ENCODE measurements around the gene MAT2B. TPM values are rescaled to one million over a fixed set of nuclear protein-coding genes. Genes with fewer than 3 reads are reported as not detected.
A peak's percentile ranks its signal among the peaks of the same experiment; 100 is the strongest.

Gene MAT2B
- total RNA-seq, 1 experiment from 2014 or later: 48.4 TPM

DNA sequence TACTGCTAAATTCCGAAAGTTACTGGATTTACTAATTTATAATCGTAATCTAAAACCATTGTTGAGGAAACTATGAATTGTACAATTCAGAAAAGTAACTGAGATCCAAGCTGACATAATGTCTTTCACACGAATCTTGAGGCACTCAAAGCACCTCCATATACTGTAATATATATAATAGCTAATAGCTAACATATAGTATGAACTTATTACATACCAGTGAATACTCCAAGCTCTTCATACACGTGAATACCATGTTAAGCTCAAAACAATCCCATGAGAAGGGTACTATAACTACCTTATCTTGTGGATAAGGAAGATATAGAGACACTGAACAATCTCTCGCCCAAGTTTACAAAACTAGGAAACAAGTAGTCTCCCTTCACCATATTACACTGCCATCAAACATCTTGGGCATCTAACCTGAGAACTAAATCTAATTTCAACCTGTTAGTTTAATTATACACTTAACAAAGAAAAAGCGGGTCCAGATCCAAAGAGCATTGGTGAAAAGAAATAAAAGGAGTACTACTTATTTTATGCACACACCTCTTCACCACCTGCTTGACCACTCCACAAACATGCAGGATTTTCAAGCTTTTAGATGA is 46.5 kb upstream of the MAT2B start:
- H4K5ac ChIP-seq (ENCODE audit: insufficient read length, low read depth, low read length): no peak overlapping the region
- H4K91ac ChIP-seq (ENCODE audit: insufficient read length, low read depth, low read length): no peak overlapping the region
- Mint-ChIP-seq H3K27ac (peak overlapping the region; percentile 99 to 100 (median 100)), H3K4me1 (peaks cover 11 to 25% of the 10 kb centered on the region in 2 experiments), H3K36me3 (ENCODE audit: insufficient read depth in 1 of 3, low read depth in 3 of 3) (peaks cover 19 to 38% (median 26%) of the 10 kb centered on the region in 3 experiments; a peak in 6 of 7 replicates), H3K4me3 (peak overlapping the region; percentile 93 to 99), H3K9me3 (no peaks in the 10 kb centered on the region), H3K27me3 (ENCODE audit: low read depth) (peaks cover 3% of the 10 kb centered on the region; the same call in 1 of the 2 replicates)
- no peak overlapping the region for H2AFZ ChIP-seq (ENCODE audit: low read length)
- no peak for DNase-seq
- no peaks in the 10 kb centered on the region for H3K4me1 ChIP-seq (ENCODE audit: insufficient read depth, low read length)
- H3K4me2 ChIP-seq (ENCODE audit: insufficient read depth, insufficient read length, low read length): peak overlapping the region; percentile 89
- no peaks in the 10 kb centered on the region for H4K20me1 ChIP-seq (ENCODE audit: control insufficient read depth, insufficient read depth, insufficient read length)
- TF ChIP-seq, protein P1, sequence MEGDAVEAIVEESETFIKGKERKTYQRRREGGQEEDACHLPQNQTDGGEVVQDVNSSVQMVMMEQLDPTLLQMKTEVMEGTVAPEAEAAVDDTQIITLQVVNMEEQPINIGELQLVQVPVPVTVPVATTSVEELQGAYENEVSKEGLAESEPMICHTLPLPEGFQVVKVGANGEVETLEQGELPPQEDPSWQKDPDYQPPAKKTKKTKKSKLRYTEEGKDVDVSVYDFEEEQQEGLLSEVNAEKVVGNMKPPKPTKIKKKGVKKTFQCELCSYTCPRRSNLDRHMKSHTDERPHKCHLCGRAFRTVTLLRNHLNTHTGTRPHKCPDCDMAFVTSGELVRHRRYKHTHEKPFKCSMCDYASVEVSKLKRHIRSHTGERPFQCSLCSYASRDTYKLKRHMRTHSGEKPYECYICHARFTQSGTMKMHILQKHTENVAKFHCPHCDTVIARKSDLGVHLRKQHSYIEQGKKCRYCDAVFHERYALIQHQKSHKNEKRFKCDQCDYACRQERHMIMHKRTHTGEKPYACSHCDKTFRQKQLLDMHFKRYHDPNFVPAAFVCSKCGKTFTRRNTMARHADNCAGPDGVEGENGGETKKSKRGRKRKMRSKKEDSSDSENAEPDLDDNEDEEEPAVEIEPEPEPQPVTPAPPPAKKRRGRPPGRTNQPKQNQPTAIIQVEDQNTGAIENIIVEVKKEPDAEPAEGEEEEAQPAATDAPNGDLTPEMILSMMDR (conservative IDR thresholded peaks at IDR 0.05): no peak
- H2BK120ac ChIP-seq (ENCODE audit: low read depth, low read length, poor library complexity, severe bottlenecking): no peak overlapping the region
- peak overlapping the region; percentile 82 for H3K9ac ChIP-seq (ENCODE audit: extremely low read depth, insufficient read length, low read length)
- peaks cover 4% of the 10 kb centered on the region for H3K23me2 ChIP-seq (ENCODE audit: insufficient read length, low read depth, low read length, poor library complexity, severe bottlenecking)
- H2BK5ac ChIP-seq (ENCODE audit: insufficient read length, low read length): no peak overlapping the region
- H4K8ac ChIP-seq (replicated peaks; ENCODE audit: insufficient read length, low read depth, low read length): no peak overlapping the region
- H3K9me3 ChIP-seq (ENCODE audit: control insufficient read depth, low read depth, low read length): no peaks in the 10 kb centered on the region
- H3K79me2 ChIP-seq (ENCODE audit: insufficient read depth, low read length): no peaks in the 10 kb centered on the region; the same call in 1 of the 2 replicates
- H3K27ac ChIP-seq (ENCODE audit: insufficient read length, low read depth, low read length): peak overlapping the region; percentile 98
- no peak overlapping the region for H2BK20ac ChIP-seq (ENCODE audit: low read depth, low read length, poor library complexity, severe bottlenecking)
- no peak overlapping the region for H2BK15ac ChIP-seq (ENCODE audit: low read depth, low read length)
- H2BK12ac ChIP-seq (ENCODE audit: insufficient read length, low read depth, low read length): no peak overlapping the region
- H3K23ac ChIP-seq (ENCODE audit: insufficient read length, low read depth, low read length): no peak overlapping the region
- H2AK5ac ChIP-seq (ENCODE audit: insufficient read length, low read length): no peak overlapping the region
- H3K4ac ChIP-seq (ENCODE audit: low read depth, low read length): no peak overlapping the region
- H3K56ac ChIP-seq (ENCODE audit: insufficient read length, low read depth, low read length): no peak overlapping the region
- no peaks in the 10 kb centered on the region; the same call in 1 of the 2 replicates for H3K27me3 ChIP-seq (ENCODE audit: insufficient read depth, low read length)
- no peak overlapping the region for H3T11ph ChIP-seq (ENCODE audit: low read length)
- no peak overlapping the region for H3K18ac ChIP-seq (ENCODE audit: insufficient read length, low read depth, low read length)
- peaks cover 4% of the 10 kb centered on the region for H3K79me1 ChIP-seq (ENCODE audit: insufficient read depth, low read depth, low read length, poor library complexity, severe bottlenecking)
- H3K14ac ChIP-seq (ENCODE audit: insufficient read depth, low read length): no peak overlapping the region
- no CpG with 5 or more reads among the region's 6 CpGs for WGBS (ENCODE audit: extremely low coverage, insufficient read length, low lambda C conversion rate)

All from H9 (cell line).